Suprapubic skin (tissue), 3 donors: ENCODE data around the gene SLC16A13.

Experiments used
- POLR2A ChIP-seq, 2 donors: fragments of 450-650 bp; IDR thresholded peaks; one replicate each; pipeline ENCODE4 v1.6.1; 2017; ENCODE audit warnings: antibody characterized with exemption in 2 of 2, mild to moderate bottlenecking in 2 of 2, moderate library complexity in 2 of 2
- TF ChIP-seq, protein P1 (sequence below), 2 donors: fragments of 200-600 bp in 1 of 2; fragments of 450-650 bp in 1 of 2; sonication (generic) in 1 of 2; IDR thresholded peaks; one replicate each; pipeline ENCODE4 v1.5.1; 2016 to 2019; ENCODE audit warnings: antibody characterized with exemption in 2 of 2, mild to moderate bottlenecking in 1 of 2, moderate library complexity in 1 of 2

DNA sequence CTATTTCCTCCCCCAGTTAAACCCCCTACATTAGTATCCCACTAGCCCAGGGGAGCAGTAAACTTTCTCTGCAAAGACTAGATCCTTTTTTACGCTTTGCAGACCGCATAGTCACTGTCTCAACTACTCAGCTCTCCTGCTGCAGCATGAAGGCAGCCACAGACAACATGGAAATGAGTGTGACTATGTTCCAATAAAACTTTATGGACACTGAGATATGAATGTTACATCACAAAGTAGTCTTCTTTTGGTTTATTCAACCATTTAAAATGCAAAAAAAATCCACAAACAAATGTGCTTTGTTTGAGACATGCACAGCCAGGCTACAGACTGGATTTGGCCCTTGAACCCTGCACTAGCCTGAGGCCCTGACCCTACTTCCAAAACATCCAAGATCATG, 25.3 kb upstream of the SLC16A13 start:
- TF ChIP-seq POLR2A (IDR thresholded peaks at IDR 0.05) = no peak
- TF ChIP-seq, protein P1, sequence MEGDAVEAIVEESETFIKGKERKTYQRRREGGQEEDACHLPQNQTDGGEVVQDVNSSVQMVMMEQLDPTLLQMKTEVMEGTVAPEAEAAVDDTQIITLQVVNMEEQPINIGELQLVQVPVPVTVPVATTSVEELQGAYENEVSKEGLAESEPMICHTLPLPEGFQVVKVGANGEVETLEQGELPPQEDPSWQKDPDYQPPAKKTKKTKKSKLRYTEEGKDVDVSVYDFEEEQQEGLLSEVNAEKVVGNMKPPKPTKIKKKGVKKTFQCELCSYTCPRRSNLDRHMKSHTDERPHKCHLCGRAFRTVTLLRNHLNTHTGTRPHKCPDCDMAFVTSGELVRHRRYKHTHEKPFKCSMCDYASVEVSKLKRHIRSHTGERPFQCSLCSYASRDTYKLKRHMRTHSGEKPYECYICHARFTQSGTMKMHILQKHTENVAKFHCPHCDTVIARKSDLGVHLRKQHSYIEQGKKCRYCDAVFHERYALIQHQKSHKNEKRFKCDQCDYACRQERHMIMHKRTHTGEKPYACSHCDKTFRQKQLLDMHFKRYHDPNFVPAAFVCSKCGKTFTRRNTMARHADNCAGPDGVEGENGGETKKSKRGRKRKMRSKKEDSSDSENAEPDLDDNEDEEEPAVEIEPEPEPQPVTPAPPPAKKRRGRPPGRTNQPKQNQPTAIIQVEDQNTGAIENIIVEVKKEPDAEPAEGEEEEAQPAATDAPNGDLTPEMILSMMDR (IDR thresholded peaks at IDR 0.05) = no peak
